Measurements from ENCODE around the gene FAM217A.

Gene FAM217A

GRCh38 chr6:4018924-4019236 is 60.1 kb downstream of the FAM217A start:
- H3K4me3 ChIP-seq (replicated peaks; ENCODE audit: low read depth, low read length) = peak overlapping the region; percentile 77
- no peak for DNase-seq (ENCODE audit: extremely low read depth, low read depth)
- TF ChIP-seq, protein P1, sequence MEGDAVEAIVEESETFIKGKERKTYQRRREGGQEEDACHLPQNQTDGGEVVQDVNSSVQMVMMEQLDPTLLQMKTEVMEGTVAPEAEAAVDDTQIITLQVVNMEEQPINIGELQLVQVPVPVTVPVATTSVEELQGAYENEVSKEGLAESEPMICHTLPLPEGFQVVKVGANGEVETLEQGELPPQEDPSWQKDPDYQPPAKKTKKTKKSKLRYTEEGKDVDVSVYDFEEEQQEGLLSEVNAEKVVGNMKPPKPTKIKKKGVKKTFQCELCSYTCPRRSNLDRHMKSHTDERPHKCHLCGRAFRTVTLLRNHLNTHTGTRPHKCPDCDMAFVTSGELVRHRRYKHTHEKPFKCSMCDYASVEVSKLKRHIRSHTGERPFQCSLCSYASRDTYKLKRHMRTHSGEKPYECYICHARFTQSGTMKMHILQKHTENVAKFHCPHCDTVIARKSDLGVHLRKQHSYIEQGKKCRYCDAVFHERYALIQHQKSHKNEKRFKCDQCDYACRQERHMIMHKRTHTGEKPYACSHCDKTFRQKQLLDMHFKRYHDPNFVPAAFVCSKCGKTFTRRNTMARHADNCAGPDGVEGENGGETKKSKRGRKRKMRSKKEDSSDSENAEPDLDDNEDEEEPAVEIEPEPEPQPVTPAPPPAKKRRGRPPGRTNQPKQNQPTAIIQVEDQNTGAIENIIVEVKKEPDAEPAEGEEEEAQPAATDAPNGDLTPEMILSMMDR (IDR thresholded peaks at IDR 0.05; ENCODE audit: low read depth, low read length, missing control alignments) = no peak

Data from HFF-Myc (cell line).